Endothelial cell of umbilical vein (primary cell): ENCODE measurements around the gene NAXD.

Experiments used
- MYC ChIP-seq: IDR thresholded peaks from one replicate; pipeline ENCODE4 v1.6.1; 2011; ENCODE audit warnings: mild to moderate bottlenecking, low read depth, low read length
- POLR2A ChIP-seq: IDR thresholded peaks from 2 replicates; pipeline ENCODE4 v1.6.1; 2012; ENCODE audit warnings: low read depth, mild to moderate bottlenecking, control low read depth, low read length
- TF ChIP-seq, protein P1 (sequence below): IDR thresholded peaks from 2 replicates; pipeline ENCODE4 v1.6.1; 2011; ENCODE audit not compliant: insufficient read depth, insufficient read length
- TF ChIP-seq, protein P2 (sequence below), 2 donors: IDR thresholded peaks; 1 replicate in 1 of 2; 2 replicates in 1 of 2; pipeline ENCODE4 v1.5.1; 2011; ENCODE audit warnings: low read length in 2 of 2, mild to moderate bottlenecking in 2 of 2, moderate library complexity in 2 of 2, control low read depth in 1 of 2, inconsistent platforms in 1 of 2, low read depth in 1 of 2; ENCODE audit not compliant: insufficient read depth in 1 of 2; ENCODE audit errors: extremely low read depth in 1 of 2

DNA sequence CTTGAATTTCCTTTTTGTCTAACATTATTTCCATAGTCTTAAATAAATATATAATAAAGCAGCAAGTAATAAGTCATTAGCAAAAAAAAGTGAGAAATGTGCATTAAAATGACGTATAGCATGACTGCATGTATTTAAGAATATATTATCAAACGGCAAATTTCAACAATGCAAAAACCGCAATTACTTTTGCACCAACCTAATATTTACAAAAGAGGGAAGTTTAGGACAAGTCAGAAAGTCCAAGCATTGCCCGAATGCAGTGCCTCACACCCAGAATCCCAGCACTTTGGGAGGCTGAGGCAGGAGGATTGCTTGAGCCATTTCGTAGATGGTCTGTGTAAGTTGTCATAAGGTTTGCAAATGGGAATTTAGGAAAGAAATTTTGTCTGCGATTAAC, 10.2 kb upstream of the NAXD start:
- TF ChIP-seq, protein P1, sequence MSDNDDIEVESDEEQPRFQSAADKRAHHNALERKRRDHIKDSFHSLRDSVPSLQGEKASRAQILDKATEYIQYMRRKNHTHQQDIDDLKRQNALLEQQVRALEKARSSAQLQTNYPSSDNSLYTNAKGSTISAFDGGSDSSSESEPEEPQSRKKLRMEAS: no peak
- no peak for TF ChIP-seq MYC
- TF ChIP-seq, protein P2, sequence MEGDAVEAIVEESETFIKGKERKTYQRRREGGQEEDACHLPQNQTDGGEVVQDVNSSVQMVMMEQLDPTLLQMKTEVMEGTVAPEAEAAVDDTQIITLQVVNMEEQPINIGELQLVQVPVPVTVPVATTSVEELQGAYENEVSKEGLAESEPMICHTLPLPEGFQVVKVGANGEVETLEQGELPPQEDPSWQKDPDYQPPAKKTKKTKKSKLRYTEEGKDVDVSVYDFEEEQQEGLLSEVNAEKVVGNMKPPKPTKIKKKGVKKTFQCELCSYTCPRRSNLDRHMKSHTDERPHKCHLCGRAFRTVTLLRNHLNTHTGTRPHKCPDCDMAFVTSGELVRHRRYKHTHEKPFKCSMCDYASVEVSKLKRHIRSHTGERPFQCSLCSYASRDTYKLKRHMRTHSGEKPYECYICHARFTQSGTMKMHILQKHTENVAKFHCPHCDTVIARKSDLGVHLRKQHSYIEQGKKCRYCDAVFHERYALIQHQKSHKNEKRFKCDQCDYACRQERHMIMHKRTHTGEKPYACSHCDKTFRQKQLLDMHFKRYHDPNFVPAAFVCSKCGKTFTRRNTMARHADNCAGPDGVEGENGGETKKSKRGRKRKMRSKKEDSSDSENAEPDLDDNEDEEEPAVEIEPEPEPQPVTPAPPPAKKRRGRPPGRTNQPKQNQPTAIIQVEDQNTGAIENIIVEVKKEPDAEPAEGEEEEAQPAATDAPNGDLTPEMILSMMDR (IDR thresholded peaks at IDR 0.05; ENCODE audit: extremely low read depth in 1 of 2, insufficient read depth in 1 of 2, low read depth in 1 of 2, low read length in 2 of 2): no peak
- TF ChIP-seq POLR2A: no peak
